HG02623 (cell line): ENCODE results near the gene SPTB.

ENCODE experiments used
- ATAC-seq: cut with Tn5 transposase; IDR thresholded peaks from one replicate; pipeline ENCODE4 v1.9.1; 2021; ENCODE audit warnings: moderate library complexity; ENCODE audit not compliant: unreplicated experiment

The SPTB gene

GRCh38 chr14:64700894-64701293 is 178.8 kb downstream of the SPTB start:
- ATAC-seq, result no peak

- no peak for ATAC-seq
Observed at GRCh38 chr14:64700290-64700689, 179.4 kb downstream of the SPTB start.

GRCh38 chr14:64698903-64699302 is 180.8 kb downstream of the SPTB start:
- no peak for ATAC-seq

DNA sequence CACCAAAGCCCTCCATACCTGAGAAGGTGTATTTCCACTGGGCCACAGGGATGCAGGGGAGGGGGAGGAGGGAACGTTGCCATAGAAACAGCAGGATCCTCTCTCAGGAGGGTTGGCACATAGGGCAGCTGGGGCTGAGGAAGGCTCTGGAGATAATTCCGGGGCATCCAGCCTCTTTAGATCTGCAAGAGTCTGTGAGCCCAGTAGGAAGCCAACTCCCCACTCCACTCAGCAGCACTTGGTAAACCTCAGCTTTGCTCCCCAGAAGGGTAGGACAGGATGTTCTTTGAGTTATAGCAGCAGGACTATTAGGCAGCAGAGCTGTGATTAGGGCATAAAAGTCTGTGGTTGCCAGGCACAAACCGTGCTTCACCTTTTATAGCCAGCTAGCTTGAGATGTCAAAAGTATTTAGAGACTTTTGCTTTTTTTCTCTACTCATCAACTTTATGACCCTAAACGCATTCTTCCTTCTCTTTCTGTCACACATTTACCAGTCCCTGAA is 183.3 kb downstream of the SPTB start:
- ATAC-seq, result no peak
